ENCODE measurements around the gene APLF. TPM values are rescaled to one million over a fixed set of nuclear protein-coding genes. Genes with fewer than 3 reads are reported as not detected.

APLF gene
- polyA plus RNA-seq, 1 donor: 1.3 TPM

Other genes with a start within 250 kb of the APLF start
- 45.7 TPM for gene PPP3R1, start 215.1 kb upstream of the APLF start, polyA plus RNA-seq (ENCODE audit: insufficient read length)
- gene CNRIP1, start 147.6 kb upstream of the APLF start, polyA plus RNA-seq (ENCODE audit: insufficient read length): 20.1 TPM
- gene PLEK, start 102.3 kb upstream of the APLF start, polyA plus RNA-seq (ENCODE audit: insufficient read length): 4.1 TPM
- gene FBXO48, start 291 bp upstream of the APLF start, polyA plus RNA-seq (ENCODE audit: insufficient read length): 1.6 TPM
- gene PROKR1, start 176.0 kb downstream of the APLF start, polyA plus RNA-seq (ENCODE audit: insufficient read length): 0.44 TPM

Data from forelimb muscle (tissue), 1 donor.